HG03442 (cell line): Measurements from ENCODE around the gene ANKK1.

Source experiments
- ATAC-seq: cut with Tn5 transposase; IDR thresholded peaks from one replicate; pipeline ENCODE4 v1.9.1; 2021; ENCODE audit warnings: mild to moderate bottlenecking, moderate library complexity; ENCODE audit not compliant: unreplicated experiment

ANKK1 gene

GRCh38 chr11:113376156-113376555, 11.4 kb upstream of the ANKK1 start:
- no peak for ATAC-seq

GRCh38 chr11:113377681-113378412, 9.7 kb upstream of the ANKK1 start:
- no peak for ATAC-seq

GRCh38 chr11:113378692-113379091, 8.9 kb upstream of the ANKK1 start:
- no peak for ATAC-seq

- no peak for ATAC-seq
These were observed 5.5 kb upstream of the ANKK1 start for GRCh38 chr11:113382121-113382520.

- no peak for ATAC-seq
These were observed 3.0 kb upstream of the ANKK1 start for GRCh38 chr11:113384551-113384950.

GRCh38 chr11:113385749-113386148, 1.8 kb upstream of the ANKK1 start:
- no peak for ATAC-seq

GRCh38 chr11:113386866-113387265, 713 bp upstream of the ANKK1 start:
- no peak for ATAC-seq

- no peak for ATAC-seq
These were observed 1.7 kb downstream of the ANKK1 start for GRCh38 chr11:113389272-113389671.

GRCh38 chr11:113392236-113392921, 4.8 kb downstream of the ANKK1 start:
- ATAC-seq, result no peak

- ATAC-seq, result no peak
These were observed 6.0 kb downstream of the ANKK1 start for GRCh38 chr11:113393501-113393985.

GRCh38 chr11:113394919-113395318, 7.3 kb downstream of the ANKK1 start:
- ATAC-seq, result no peak

- no peak for ATAC-seq
These were observed 8.3 kb downstream of the ANKK1 start for GRCh38 chr11:113395782-113396336.

- no peak for ATAC-seq
These were observed 9.1 kb downstream of the ANKK1 start for GRCh38 chr11:113396690-113397089.

GRCh38 chr11:113397212-113397611, 9.6 kb downstream of the ANKK1 start:
- no peak for ATAC-seq

- ATAC-seq, result no peak
These were observed 10.2 kb downstream of the ANKK1 start for GRCh38 chr11:113397821-113398220.

- no peak for ATAC-seq
These were observed 11.3 kb downstream of the ANKK1 start for GRCh38 chr11:113398669-113399430.

- no peak for ATAC-seq
These were observed 13.2 kb downstream of the ANKK1 start for GRCh38 chr11:113400631-113401230.

- no peak for ATAC-seq
These were observed 14.1 kb downstream of the ANKK1 start for GRCh38 chr11:113401718-113402117.

GRCh38 chr11:113404859-113405430, 17.4 kb downstream of the ANKK1 start:
- no peak for ATAC-seq

GRCh38 chr11:113405724-113406478, 18.3 kb downstream of the ANKK1 start:
- no peak for ATAC-seq
